ENCODE results near the gene SERPINA10. TPM values are rescaled to one million over a fixed set of nuclear protein-coding genes. Genes with fewer than 3 reads are reported as not detected.
A peak's percentile ranks its signal among the peaks of the same experiment; 100 is the strongest.

Gene SERPINA10, protein sequence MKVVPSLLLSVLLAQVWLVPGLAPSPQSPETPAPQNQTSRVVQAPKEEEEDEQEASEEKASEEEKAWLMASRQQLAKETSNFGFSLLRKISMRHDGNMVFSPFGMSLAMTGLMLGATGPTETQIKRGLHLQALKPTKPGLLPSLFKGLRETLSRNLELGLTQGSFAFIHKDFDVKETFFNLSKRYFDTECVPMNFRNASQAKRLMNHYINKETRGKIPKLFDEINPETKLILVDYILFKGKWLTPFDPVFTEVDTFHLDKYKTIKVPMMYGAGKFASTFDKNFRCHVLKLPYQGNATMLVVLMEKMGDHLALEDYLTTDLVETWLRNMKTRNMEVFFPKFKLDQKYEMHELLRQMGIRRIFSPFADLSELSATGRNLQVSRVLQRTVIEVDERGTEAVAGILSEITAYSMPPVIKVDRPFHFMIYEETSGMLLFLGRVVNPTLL
- not detected for total RNA-seq

DNA sequence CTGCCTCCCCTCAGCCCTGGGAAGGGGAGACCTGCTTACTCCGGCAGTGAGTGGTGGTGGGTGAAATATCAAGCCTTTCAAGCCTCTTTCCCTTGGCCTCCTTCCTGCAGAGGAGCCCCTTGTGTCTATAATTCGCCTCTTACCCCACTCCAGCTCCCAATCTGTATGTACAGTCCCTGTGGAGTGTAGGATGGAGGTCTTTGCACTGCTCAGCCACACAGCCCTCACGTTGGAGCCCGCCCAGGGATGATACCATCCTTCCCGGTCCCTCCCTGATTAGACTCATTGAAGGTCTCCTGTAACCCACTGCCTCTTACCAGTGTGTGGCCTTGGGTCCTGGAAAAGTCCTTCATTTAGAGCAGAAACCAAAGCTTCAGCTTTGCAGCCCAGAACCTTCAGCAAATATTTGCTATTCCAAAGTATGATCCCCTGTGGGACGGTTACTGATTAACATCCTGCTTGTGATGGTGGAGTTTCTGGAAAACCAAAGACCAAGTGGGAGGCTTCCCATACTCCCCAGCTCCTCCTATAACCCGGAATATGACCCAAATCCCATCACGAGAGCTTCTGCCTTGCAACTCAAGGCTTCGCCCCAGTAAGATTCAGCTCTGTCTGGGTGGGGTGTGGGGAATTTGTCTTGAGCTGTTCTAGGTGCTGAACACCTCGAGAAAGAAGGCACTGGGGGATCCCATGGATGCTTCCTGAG lies at the start of gene SERPINA10:
TSS of gene SERPINA10 (minus strand) at position 397 of the 706 bp plus-strand sequence. CDS start 2,675 bp downstream, outside the sequence.
- Mint-ChIP-seq H3K4me3 (no peak within 1 kb of the TSS), H3K36me3 (ENCODE audit: insufficient read depth in 2 of 2) (peaks cover 4 to 5% of the 10 kb centered on the region in 2 donors), H3K4me1 (ENCODE audit: low read depth) (peaks cover 7% of the 10 kb centered on the region), H3K27me3 (ENCODE audit: low read depth) (peaks cover 18% of the 10 kb centered on the region), H3K27ac (no peak within 1 kb of the TSS), H3K9me3 (peaks cover 5 to 8% of the 10 kb centered on the region in 2 donors)
- ATAC-seq (replicated peaks in 1 of 2) (no peak), DNase-seq (no peak)

DNA sequence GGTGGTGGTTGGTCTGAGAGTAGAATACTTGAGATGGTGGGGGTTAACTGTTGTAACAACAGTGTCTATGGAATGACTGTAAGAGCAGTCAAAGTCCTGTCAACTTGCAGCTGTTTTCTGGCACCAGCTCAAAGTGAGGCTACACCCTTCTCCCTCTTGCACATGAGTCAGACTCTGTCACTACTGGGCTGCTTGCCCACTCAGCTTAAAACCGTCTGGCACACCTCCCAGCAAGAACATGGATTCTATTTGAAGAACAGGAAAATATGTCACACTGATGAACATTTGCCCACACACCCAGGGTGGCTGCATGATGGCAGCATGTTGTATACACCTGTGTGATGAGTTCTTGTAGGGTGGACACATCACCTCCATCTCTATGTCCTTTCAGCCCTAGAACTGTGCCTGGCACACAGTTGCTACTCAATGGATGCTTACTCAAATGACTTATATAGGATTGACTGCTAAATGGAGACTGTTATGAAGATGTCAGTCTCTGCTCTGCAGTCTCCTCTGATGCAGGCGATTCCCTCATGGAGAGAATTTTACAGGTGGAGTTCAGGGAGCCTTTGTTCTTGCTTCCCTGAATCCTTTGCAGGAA lies 49.4 kb upstream of the SERPINA10 start:
- ATAC-seq (replicated peaks in 1 of 2) = peak; percentile 72 to 81
- peaks cover 17 to 19% of the 10 kb centered on the region in 2 donors for H3K36me3 Mint-ChIP-seq (ENCODE audit: insufficient read depth in 2 of 2)
- DNase-seq = peak; percentile 53 to 61
- peaks cover 38% of the 10 kb centered on the region for H3K4me1 Mint-ChIP-seq (ENCODE audit: low read depth)
- H3K27me3 Mint-ChIP-seq (ENCODE audit: low read depth) = peaks cover 29% of the 10 kb centered on the region
- H3K4me3 Mint-ChIP-seq = peak overlapping the region; percentile 28 to 58
- peaks cover 12 to 13% of the 10 kb centered on the region in 2 donors for H3K9me3 Mint-ChIP-seq
- no peak overlapping the region for H3K27ac Mint-ChIP-seq

DNA sequence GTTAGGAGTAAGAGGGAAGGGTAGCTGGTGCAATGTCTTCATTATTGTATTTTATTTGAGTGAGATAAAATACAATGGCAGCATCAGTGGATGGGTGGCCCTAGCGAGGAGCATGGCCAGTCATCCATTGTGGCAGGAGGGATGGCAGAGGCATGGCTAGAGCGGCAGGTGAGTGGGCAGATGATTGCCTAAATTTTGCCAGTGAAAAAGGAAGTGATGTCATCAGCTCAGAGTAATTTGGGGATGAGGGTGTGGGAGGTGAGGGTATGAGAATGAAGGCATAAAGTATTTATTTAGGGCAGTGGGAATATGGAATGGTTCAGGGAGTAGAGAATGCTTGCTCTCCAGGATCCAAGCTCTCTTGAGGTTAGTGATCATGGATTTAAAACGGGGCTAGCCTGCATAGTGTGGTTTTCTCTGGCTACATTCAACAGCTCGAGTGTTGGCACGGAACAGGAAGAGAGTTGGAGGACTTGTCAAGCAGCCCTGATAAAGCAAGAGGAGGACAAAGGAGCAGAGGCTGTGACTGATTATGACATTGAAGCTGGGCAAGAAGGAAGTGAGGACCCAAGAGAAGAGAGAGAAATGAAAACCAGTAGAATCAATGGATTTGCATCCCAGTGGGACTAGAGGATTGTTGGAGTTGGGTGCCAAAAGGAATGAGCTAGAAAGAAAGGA lies 48.7 kb upstream of the SERPINA10 start:
- no peak overlapping the region for H3K27ac Mint-ChIP-seq
- ATAC-seq (replicated peaks in 1 of 2) = peak in 1 of 2 donors; percentile 10
- peak overlapping the region; percentile 28 to 58 for H3K4me3 Mint-ChIP-seq
- H3K9me3 Mint-ChIP-seq = peaks cover 12 to 14% of the 10 kb centered on the region in 2 donors
- H3K27me3 Mint-ChIP-seq (ENCODE audit: low read depth) = peaks cover 29% of the 10 kb centered on the region
- H3K4me1 Mint-ChIP-seq (ENCODE audit: low read depth) = peaks cover 37% of the 10 kb centered on the region
- H3K36me3 Mint-ChIP-seq (ENCODE audit: insufficient read depth in 2 of 2) = peaks cover 18 to 20% of the 10 kb centered on the region in 2 donors
- DNase-seq = peak in 1 of 2 donors; percentile 21

DNA sequence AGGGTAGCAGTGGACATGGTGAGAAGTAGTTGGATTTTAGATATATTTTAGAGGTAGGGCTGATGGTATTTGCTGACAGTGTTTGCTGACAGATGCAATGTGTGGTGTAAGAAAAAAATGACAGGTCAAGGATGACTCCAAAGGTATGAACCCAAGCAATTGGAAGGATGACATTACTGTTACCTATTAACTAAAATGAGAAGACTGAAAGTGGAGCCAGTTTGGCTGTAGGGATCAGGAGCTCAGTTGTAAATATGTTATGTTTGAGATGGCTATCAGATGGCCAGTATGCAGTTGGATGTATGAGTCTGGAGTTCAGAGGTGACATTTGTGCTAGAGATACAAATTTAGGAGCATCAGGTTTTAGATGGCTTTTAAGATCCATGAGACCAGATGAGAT lies 47.5 kb upstream of the SERPINA10 start:
- H3K4me1 Mint-ChIP-seq (ENCODE audit: low read depth) = peaks cover 33% of the 10 kb centered on the region
- H3K4me3 Mint-ChIP-seq = peak overlapping the region in 1 of 2 donors; percentile 16
- peak overlapping the region; percentile 9 for H3K27ac Mint-ChIP-seq
- H3K36me3 Mint-ChIP-seq (ENCODE audit: insufficient read depth in 2 of 2) = peaks cover 16% of the 10 kb centered on the region in 2 donors
- ATAC-seq (replicated peaks in 1 of 2) (no peak), DNase-seq (no peak)
- H3K27me3 Mint-ChIP-seq (ENCODE audit: low read depth) = peaks cover 29% of the 10 kb centered on the region
- H3K9me3 Mint-ChIP-seq = peaks cover 12 to 14% of the 10 kb centered on the region in 2 donors

DNA sequence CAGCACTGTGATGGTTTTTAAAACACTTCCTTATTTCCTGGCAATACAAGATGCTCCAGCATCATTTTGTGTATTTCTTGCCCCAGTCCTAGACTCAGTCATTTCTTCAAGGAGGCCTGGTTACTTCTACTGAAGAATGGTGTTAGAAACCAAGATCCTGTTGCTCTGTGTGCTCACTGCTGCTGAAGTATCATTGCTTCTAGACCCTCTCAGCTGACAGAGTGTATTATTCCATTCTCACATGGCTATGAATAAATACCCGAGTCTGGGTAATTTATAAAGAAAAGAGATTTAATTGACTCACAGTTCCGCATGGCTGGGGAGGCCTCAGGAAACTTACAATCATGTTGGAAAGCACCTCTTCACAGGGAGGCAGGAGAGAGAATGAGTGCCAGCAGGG lies 45.0 kb upstream of the SERPINA10 start:
- H3K27ac Mint-ChIP-seq = no peak overlapping the region
- H3K27me3 Mint-ChIP-seq (ENCODE audit: low read depth) = peaks cover 44% of the 10 kb centered on the region
- no peak overlapping the region for H3K4me3 Mint-ChIP-seq
- peaks cover 13 to 16% of the 10 kb centered on the region in 2 donors for H3K36me3 Mint-ChIP-seq (ENCODE audit: insufficient read depth in 2 of 2)
- H3K9me3 Mint-ChIP-seq = peaks cover 12 to 14% of the 10 kb centered on the region in 2 donors
- ATAC-seq (replicated peaks in 1 of 2) (no peak), DNase-seq (no peak)
- H3K4me1 Mint-ChIP-seq (ENCODE audit: low read depth) = peaks cover 27% of the 10 kb centered on the region

DNA sequence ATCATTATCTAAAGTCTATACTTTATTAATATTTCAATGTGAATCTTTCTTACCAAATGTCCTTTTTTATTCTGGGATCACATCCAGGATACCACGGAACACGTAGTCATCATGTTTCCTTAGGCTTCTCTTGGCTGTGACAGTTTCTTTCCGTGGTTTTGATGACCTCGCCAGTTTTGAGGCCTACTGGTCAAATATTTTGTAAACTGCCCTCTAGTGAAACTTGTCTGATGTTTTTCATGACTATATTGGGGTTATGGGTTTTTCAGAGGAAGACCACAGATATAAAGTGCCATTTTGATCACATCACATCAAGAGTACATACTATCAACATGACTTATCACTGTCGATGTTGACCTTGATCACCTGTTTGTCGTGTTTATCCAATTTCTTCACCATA lies 44.2 kb upstream of the SERPINA10 start:
- Mint-ChIP-seq H3K9me3 (peaks cover 12 to 14% of the 10 kb centered on the region in 2 donors), H3K4me1 (ENCODE audit: low read depth) (peaks cover 24% of the 10 kb centered on the region), H3K36me3 (ENCODE audit: insufficient read depth in 2 of 2) (peaks cover 13 to 16% of the 10 kb centered on the region in 2 donors), H3K27me3 (ENCODE audit: low read depth) (peaks cover 39% of the 10 kb centered on the region), H3K4me3 (no peak overlapping the region), H3K27ac (no peak overlapping the region)
- ATAC-seq (replicated peaks in 1 of 2) (peak; percentile 34 to 41), DNase-seq (peak in 1 of 2 donors; percentile 22)

DNA sequence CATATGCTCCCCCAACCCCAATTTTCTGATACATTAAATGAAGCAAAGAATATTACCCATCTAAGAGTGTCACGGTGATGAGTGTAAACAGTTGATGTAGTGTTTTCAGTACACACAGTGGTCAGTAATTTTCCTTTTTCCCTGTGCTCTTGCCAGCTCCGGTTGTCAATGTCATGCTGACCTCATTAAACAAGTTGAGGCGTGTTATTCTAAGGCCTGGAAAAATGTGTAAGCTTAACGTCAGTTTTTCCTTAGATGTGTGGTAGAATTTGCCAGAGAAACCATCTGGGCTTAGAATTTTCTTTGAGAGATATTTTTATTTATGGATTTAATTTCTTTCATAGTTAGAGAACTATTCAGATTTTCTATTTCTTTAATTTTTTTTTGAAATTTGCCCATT lies 41.8 kb upstream of the SERPINA10 start:
- ATAC-seq (replicated peaks in 1 of 2) (no peak), DNase-seq (no peak)
- peaks cover 3 to 8% of the 10 kb centered on the region in 2 donors for H3K9me3 Mint-ChIP-seq
- peaks cover 7% of the 10 kb centered on the region for H3K4me1 Mint-ChIP-seq (ENCODE audit: low read depth)
- H3K27ac Mint-ChIP-seq = no peak overlapping the region
- peaks cover 3 to 9% of the 10 kb centered on the region in 2 donors for H3K36me3 Mint-ChIP-seq (ENCODE audit: insufficient read depth in 2 of 2)
- no peak overlapping the region for H3K4me3 Mint-ChIP-seq
- peaks cover 18% of the 10 kb centered on the region for H3K27me3 Mint-ChIP-seq (ENCODE audit: low read depth)

DNA sequence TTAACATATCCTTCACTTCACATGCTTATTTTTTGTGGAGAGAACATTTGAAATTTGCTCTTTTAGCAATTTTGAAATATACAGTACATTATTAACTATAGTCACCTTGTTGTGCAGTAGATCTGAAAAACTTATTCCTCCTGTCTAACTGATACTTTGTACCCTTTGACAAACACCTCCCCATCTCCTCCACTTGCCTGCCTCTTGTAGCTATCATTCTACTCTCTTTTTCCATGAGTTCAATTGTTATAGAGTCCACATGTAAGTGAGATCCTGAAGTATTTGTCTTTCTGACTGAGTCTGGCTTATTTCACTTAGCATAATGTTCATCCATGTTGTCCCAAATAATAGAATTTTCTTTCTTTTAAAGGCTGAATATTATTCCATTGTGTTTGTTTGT lies 39.5 kb upstream of the SERPINA10 start:
- Mint-ChIP-seq H3K4me1 (ENCODE audit: low read depth) (no peaks in the 10 kb centered on the region), H3K27ac (no peak overlapping the region)

DNA sequence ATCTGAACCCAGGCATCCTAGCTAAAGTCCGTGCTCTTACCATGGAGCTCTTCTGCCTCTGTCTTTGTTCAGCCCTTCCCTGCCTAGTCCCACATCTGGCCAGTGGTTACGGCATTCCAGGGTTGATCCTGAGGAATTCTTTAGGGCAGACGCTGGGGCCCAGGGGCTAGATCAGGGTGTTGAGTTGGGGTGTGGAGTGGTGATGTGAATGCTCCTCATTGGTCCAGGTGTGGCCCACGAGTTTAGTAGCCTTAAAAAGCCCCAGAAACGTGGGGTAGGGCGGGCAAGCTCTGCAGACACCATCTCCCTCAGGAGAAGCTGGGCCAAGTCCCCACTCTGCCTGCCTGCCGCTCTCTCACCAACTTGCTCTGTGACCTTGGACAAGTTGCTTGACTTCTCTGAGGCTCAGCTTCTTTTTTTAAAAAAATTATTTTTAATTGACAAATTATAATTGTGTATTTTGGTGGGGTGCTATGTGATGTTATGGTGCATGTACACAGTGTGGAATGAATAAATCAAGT lies 39.1 kb upstream of the SERPINA10 start:
- H3K27me3 Mint-ChIP-seq (ENCODE audit: low read depth) = peaks cover 23% of the 10 kb centered on the region
- no peaks in the 10 kb centered on the region for H3K36me3 Mint-ChIP-seq (ENCODE audit: insufficient read depth in 2 of 2)
- DNase-seq (no peak), ATAC-seq (replicated peaks in 1 of 2) (no peak)
- no peaks in the 10 kb centered on the region for H3K4me1 Mint-ChIP-seq (ENCODE audit: low read depth)
- no peak overlapping the region for H3K4me3 Mint-ChIP-seq
- no peak overlapping the region for H3K27ac Mint-ChIP-seq
- no peaks in the 10 kb centered on the region for H3K9me3 Mint-ChIP-seq

More for the DNA sequence above, 39.5 kb upstream of the SERPINA10 start:
- Mint-ChIP-seq H3K27me3 (ENCODE audit: low read depth) (peaks cover 23% of the 10 kb centered on the region), H3K4me3 (no peak overlapping the region), H3K9me3 (peaks cover 0 to 2% of the 10 kb centered on the region in 2 donors), H3K36me3 (ENCODE audit: insufficient read depth in 2 of 2) (peaks cover 0 to 4% of the 10 kb centered on the region in 2 donors)
- ATAC-seq (replicated peaks in 1 of 2) = no peak
- DNase-seq = no peak

DNA sequence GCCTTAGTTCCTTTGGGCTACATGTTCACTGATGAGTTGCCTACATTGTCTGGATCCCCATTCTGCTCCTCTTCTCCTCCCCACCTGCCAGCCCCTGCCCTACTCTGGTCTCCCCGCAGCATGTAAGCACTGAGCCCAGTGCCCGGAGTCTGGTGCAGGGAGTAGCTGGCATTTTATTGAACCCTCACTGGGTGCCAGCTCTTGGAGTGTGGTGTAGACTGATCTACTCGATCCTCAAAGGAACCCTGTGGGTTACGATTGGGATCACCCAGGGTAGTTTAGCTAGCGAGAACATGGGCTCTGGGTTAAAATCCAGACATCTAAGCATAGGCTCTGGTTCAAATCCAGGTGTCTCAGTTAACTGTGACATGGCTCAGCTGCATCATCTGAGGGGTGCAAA lies 38.4 kb upstream of the SERPINA10 start:
- H3K4me3 Mint-ChIP-seq = no peak overlapping the region
- ATAC-seq (replicated peaks in 1 of 2) = no peak
- no peak for DNase-seq
- H3K27ac Mint-ChIP-seq = no peak overlapping the region
- no peaks in the 10 kb centered on the region for H3K9me3 Mint-ChIP-seq
- no peaks in the 10 kb centered on the region for H3K36me3 Mint-ChIP-seq (ENCODE audit: insufficient read depth in 2 of 2)
- no peaks in the 10 kb centered on the region for H3K4me1 Mint-ChIP-seq (ENCODE audit: low read depth)
- H3K27me3 Mint-ChIP-seq (ENCODE audit: low read depth) = peaks cover 23% of the 10 kb centered on the region

DNA sequence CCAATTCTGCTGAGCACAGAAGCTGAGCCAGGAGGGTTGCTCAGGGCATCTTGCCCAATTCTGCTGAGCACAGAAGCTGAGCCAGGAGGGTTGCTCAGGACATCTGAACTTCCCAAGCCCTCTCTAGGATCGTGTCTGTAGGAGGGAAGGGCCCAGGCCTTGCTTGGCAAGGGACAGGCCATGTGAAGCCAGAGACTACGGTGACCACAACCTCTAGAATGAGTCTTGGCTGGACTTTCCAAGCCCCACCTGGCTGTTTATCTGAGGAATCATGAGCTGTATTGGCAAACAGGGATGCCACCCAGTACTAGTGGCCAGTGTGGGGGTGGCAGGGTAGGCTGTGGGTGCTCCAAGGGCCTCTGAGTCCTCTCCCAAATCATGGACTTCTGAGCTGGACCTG lies 37.8 kb upstream of the SERPINA10 start:
- Mint-ChIP-seq H3K4me1 (ENCODE audit: low read depth) (no peaks in the 10 kb centered on the region), H3K36me3 (ENCODE audit: insufficient read depth in 2 of 2) (no peaks in the 10 kb centered on the region), H3K27ac (no peak overlapping the region), H3K27me3 (ENCODE audit: low read depth) (peaks cover 23% of the 10 kb centered on the region), H3K4me3 (no peak overlapping the region), H3K9me3 (no peaks in the 10 kb centered on the region)
- no peak for DNase-seq
- ATAC-seq (replicated peaks in 1 of 2) = no peak

DNA sequence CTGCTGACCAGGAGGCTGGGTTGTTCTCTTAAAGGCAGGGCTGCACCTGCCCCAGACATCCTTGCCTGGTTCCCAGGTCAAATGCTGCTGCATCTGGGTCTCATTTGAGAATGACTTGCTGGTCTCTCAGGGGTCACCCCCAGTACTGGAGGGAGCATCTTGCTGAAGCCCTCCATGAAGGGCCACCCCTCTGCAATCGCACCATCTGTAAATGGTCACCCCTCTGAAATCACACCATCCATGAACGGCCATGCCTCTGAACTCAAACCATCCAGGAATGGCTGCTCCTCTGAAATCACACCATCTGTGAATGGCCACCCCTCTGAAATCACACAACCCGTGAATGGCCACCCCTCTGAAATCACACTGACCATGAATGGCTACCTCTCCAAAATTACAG lies 37.4 kb upstream of the SERPINA10 start:
- Mint-ChIP-seq H3K9me3 (no peaks in the 10 kb centered on the region), H3K27ac (no peak overlapping the region), H3K36me3 (ENCODE audit: insufficient read depth in 2 of 2) (no peaks in the 10 kb centered on the region), H3K4me3 (no peak overlapping the region), H3K27me3 (ENCODE audit: low read depth) (peaks cover 23% of the 10 kb centered on the region), H3K4me1 (ENCODE audit: low read depth) (no peaks in the 10 kb centered on the region)
- DNase-seq = no peak
- ATAC-seq (replicated peaks in 1 of 2) = no peak
